Measurements from ENCODE around the gene SUGCT.

Gene SUGCT

GRCh38 chr7:40545739-40546138 is 410.9 kb downstream of the SUGCT start:
- Histone ChIP-seq H3K4me1 (no peaks in the 10 kb centered on the region), H3K36me3 (replicated peaks) (no peaks in the 10 kb centered on the region), H3K9me3 (no peaks in the 10 kb centered on the region), H3K4me3 (no peak overlapping the region), H3K27me3 (ENCODE audit: low read depth) (no peaks in the 10 kb centered on the region)
- DNase-seq (ENCODE audit: low spot score in 2 of 2), result no peak
- in situ Hi-C loops (cut with MboI; ENCODE audit: low sequenced_read_pairs), result no loop called here

GRCh38 chr7:40546616-40547501 is 412.1 kb downstream of the SUGCT start:
- Histone ChIP-seq H3K4me1 (no peaks in the 10 kb centered on the region), H3K36me3 (replicated peaks) (no peaks in the 10 kb centered on the region), H3K9me3 (no peaks in the 10 kb centered on the region), H3K4me3 (no peak overlapping the region), H3K27me3 (ENCODE audit: low read depth) (no peaks in the 10 kb centered on the region)
- in situ Hi-C loops (cut with MboI; ENCODE audit: low sequenced_read_pairs), result no loop called here
- DNase-seq (ENCODE audit: low spot score in 2 of 2), result no peak

- Histone ChIP-seq H3K9me3 (no peaks in the 10 kb centered on the region), H3K4me3 (no peak overlapping the region), H3K4me1 (no peaks in the 10 kb centered on the region), H3K36me3 (replicated peaks) (no peaks in the 10 kb centered on the region), H3K27me3 (ENCODE audit: low read depth) (no peaks in the 10 kb centered on the region)
- no peak for DNase-seq (ENCODE audit: low spot score in 2 of 2)
- in situ Hi-C loops (cut with MboI; ENCODE audit: low sequenced_read_pairs), result no loop called here
These were observed 414.7 kb downstream of the SUGCT start for GRCh38 chr7:40549372-40550039.

GRCh38 chr7:40551685-40552576 is 417.1 kb downstream of the SUGCT start:
- Histone ChIP-seq H3K27me3 (ENCODE audit: low read depth) (no peaks in the 10 kb centered on the region), H3K36me3 (replicated peaks) (no peaks in the 10 kb centered on the region), H3K9me3 (no peaks in the 10 kb centered on the region), H3K4me1 (no peaks in the 10 kb centered on the region), H3K4me3 (no peak overlapping the region)
- no peak for DNase-seq (ENCODE audit: low spot score in 2 of 2)
- in situ Hi-C loops (cut with MboI; ENCODE audit: low sequenced_read_pairs), result no loop called here

GRCh38 chr7:40560672-40561071 is 425.9 kb downstream of the SUGCT start:
- Histone ChIP-seq H3K4me3 (no peak overlapping the region), H3K36me3 (replicated peaks) (no peaks in the 10 kb centered on the region), H3K9me3 (no peaks in the 10 kb centered on the region), H3K4me1 (no peaks in the 10 kb centered on the region), H3K27me3 (ENCODE audit: low read depth) (no peaks in the 10 kb centered on the region)
- no peak for DNase-seq (ENCODE audit: low spot score in 2 of 2)
- in situ Hi-C loops (cut with MboI; ENCODE audit: low sequenced_read_pairs), result no loop called here

- DNase-seq (ENCODE audit: low spot score in 2 of 2), result no peak
- in situ Hi-C loops (cut with MboI; ENCODE audit: low sequenced_read_pairs), result no loop called here
- H3K27me3 ChIP-seq (ENCODE audit: low read depth), result no peaks in the 10 kb centered on the region
- no peaks in the 10 kb centered on the region for H3K4me1 ChIP-seq
- no peaks in the 10 kb centered on the region for H3K9me3 ChIP-seq
- H3K4me3 ChIP-seq, result no peak overlapping the region
- H3K36me3 ChIP-seq (replicated peaks), result no peaks in the 10 kb centered on the region
These were observed 432.1 kb downstream of the SUGCT start for GRCh38 chr7:40566879-40567278.

- in situ Hi-C loops (cut with MboI; ENCODE audit: low sequenced_read_pairs), result no loop called here
- H3K27me3 ChIP-seq (ENCODE audit: low read depth), result no peaks in the 10 kb centered on the region
- H3K4me1 ChIP-seq, result no peaks in the 10 kb centered on the region
- no peak overlapping the region for H3K4me3 ChIP-seq
- no peaks in the 10 kb centered on the region for H3K9me3 ChIP-seq
- H3K36me3 ChIP-seq (replicated peaks), result no peaks in the 10 kb centered on the region
- no peak for DNase-seq (ENCODE audit: low spot score in 2 of 2)
These were observed 434.5 kb downstream of the SUGCT start for GRCh38 chr7:40569326-40569725.

GRCh38 chr7:40570223-40570622 is 435.4 kb downstream of the SUGCT start:
- H3K9me3 ChIP-seq, result no peaks in the 10 kb centered on the region
- no peaks in the 10 kb centered on the region for H3K36me3 ChIP-seq (replicated peaks)
- H3K27me3 ChIP-seq (ENCODE audit: low read depth), result no peaks in the 10 kb centered on the region
- H3K4me3 ChIP-seq, result no peak overlapping the region
- no peaks in the 10 kb centered on the region for H3K4me1 ChIP-seq
- in situ Hi-C loops (cut with MboI; ENCODE audit: low sequenced_read_pairs), result no loop called here
- no peak for DNase-seq (ENCODE audit: low spot score in 2 of 2)

GRCh38 chr7:40571796-40572195 is 437.0 kb downstream of the SUGCT start:
- Histone ChIP-seq H3K4me3 (no peak overlapping the region), H3K9me3 (no peaks in the 10 kb centered on the region), H3K27me3 (ENCODE audit: low read depth) (no peaks in the 10 kb centered on the region), H3K36me3 (replicated peaks) (no peaks in the 10 kb centered on the region), H3K4me1 (no peaks in the 10 kb centered on the region)
- in situ Hi-C loops (cut with MboI; ENCODE audit: low sequenced_read_pairs), result no loop called here
- DNase-seq (ENCODE audit: low spot score in 2 of 2), result no peak

GRCh38 chr7:40572810-40573465 is 438.1 kb downstream of the SUGCT start:
- Histone ChIP-seq H3K4me3 (no peak overlapping the region), H3K9me3 (no peaks in the 10 kb centered on the region), H3K4me1 (no peaks in the 10 kb centered on the region), H3K27me3 (ENCODE audit: low read depth) (no peaks in the 10 kb centered on the region), H3K36me3 (replicated peaks) (no peaks in the 10 kb centered on the region)
- no peak for DNase-seq (ENCODE audit: low spot score in 2 of 2)
- in situ Hi-C loops (cut with MboI; ENCODE audit: low sequenced_read_pairs), result no loop called here

GRCh38 chr7:40579401-40579800 is 444.6 kb downstream of the SUGCT start:
- Histone ChIP-seq H3K4me1 (no peaks in the 10 kb centered on the region), H3K27me3 (ENCODE audit: low read depth) (no peaks in the 10 kb centered on the region), H3K36me3 (replicated peaks) (no peaks in the 10 kb centered on the region), H3K9me3 (no peaks in the 10 kb centered on the region), H3K4me3 (no peak overlapping the region)
- in situ Hi-C loops (cut with MboI; ENCODE audit: low sequenced_read_pairs), result no loop called here
- DNase-seq (ENCODE audit: low spot score in 2 of 2), result no peak

- H3K36me3 ChIP-seq (replicated peaks), result no peaks in the 10 kb centered on the region
- in situ Hi-C loops (cut with MboI; ENCODE audit: low sequenced_read_pairs), result no loop called here
These were observed 446.0 kb downstream of the SUGCT start for GRCh38 chr7:40580776-40581175.

GRCh38 chr7:40582539-40582938 is 447.7 kb downstream of the SUGCT start:
- Histone ChIP-seq H3K36me3 (replicated peaks) (no peaks in the 10 kb centered on the region), H3K4me3 (no peak overlapping the region), H3K4me1 (no peaks in the 10 kb centered on the region), H3K27me3 (ENCODE audit: low read depth) (no peaks in the 10 kb centered on the region), H3K9me3 (no peaks in the 10 kb centered on the region)
- no peak for DNase-seq (ENCODE audit: low spot score in 2 of 2)
- in situ Hi-C loops (cut with MboI; ENCODE audit: low sequenced_read_pairs), result no loop called here

More at GRCh38 chr7:40580776-40581175, 446.0 kb downstream of the SUGCT start:
- no peak for DNase-seq (ENCODE audit: low spot score in 2 of 2)
- H3K9me3 ChIP-seq, result no peaks in the 10 kb centered on the region
- H3K4me1 ChIP-seq, result no peaks in the 10 kb centered on the region
- no peaks in the 10 kb centered on the region for H3K27me3 ChIP-seq (ENCODE audit: low read depth)
- no peak overlapping the region for H3K4me3 ChIP-seq

All from HAP-1 (cell line).